ENCODE data around the gene F10. TPM values are rescaled to one million over a fixed set of nuclear protein-coding genes. Genes with fewer than 3 reads are reported as not detected.

Gene F10
- polyA plus RNA-seq, 1 donor from 2014 or later = not detected

GRCh38 chr13:113126265-113127150 lies 3.9 kb downstream of the F10 start:
- H3K79me2 ChIP-seq (replicated peaks; ENCODE audit: insufficient read depth, low read length) = no peaks in the 10 kb centered on the region
- TF ChIP-seq CTCF (IDR thresholded peaks at IDR 0.05; ENCODE audit: poor library complexity, severe bottlenecking) (no peak), TAF1 (IDR thresholded peaks at IDR 0.05; ENCODE audit: low read depth) (no peak), REST (IDR thresholded peaks at IDR 0.05; ENCODE audit: borderline replicate concordance) (no peak), POLR2AphosphoS5 (IDR thresholded peaks at IDR 0.05) (no peak), EZH2 (IDR thresholded peaks at IDR 0.05; ENCODE audit: borderline replicate concordance, insufficient read depth, low read length, poor library complexity, severe bottlenecking) (no peak), MXI1 (conservative IDR thresholded peaks at IDR 0.05; ENCODE audit: poor library complexity, severe bottlenecking) (no peak), SMC3 (conservative IDR thresholded peaks at IDR 0.05; ENCODE audit: poor library complexity) (no peak), EP300 (conservative IDR thresholded peaks at IDR 0.05; ENCODE audit: poor library complexity, severe bottlenecking) (no peak), RAD21 (conservative IDR thresholded peaks at IDR 0.05) (no peak)
- no peak overlapping the region for H3K4me3 ChIP-seq (ENCODE audit: low read length)
- no peaks in the 10 kb centered on the region for H3F3A ChIP-seq (ENCODE audit: insufficient read depth, low read length, poor library complexity, severe bottlenecking)
- H2AFZ ChIP-seq (ENCODE audit: low read depth, low read length) = no peak overlapping the region
- H3K9me2 ChIP-seq (ENCODE audit: insufficient read depth, low read length) = no peaks in the 10 kb centered on the region
- no peak overlapping the region for H3K9ac ChIP-seq (ENCODE audit: low read length)
- no peaks in the 10 kb centered on the region for H3K9me3 ChIP-seq (ENCODE audit: low read length)
- H3K36me3 ChIP-seq (ENCODE audit: insufficient read depth, low read length) = no peaks in the 10 kb centered on the region
- no peaks in the 10 kb centered on the region for H4K20me1 ChIP-seq (ENCODE audit: insufficient read depth)
- no peak overlapping the region for H3K4me2 ChIP-seq (ENCODE audit: low read length)
- no peaks in the 10 kb centered on the region for H3K27me3 ChIP-seq (ENCODE audit: insufficient read depth, low read depth, low read length)
- H3K27ac ChIP-seq (ENCODE audit: low read length) = no peak overlapping the region

DNA sequence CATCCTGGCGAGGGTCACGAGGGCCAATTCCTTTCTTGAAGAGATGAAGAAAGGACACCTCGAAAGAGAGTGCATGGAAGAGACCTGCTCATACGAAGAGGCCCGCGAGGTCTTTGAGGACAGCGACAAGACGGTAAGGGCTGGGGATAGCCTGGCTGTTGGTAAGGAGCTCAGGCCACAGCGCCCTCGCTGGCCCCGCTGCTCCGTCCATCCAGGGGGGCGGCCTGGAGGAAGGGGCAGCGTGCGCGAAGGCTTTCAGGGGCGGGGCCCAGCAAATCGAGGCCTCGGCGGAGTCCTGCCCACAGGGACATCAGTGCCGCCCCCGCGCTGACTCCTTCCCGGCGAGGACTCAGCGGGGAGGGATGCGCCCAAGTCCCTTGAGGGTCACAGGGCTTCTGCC lies 6.9 kb downstream of the F10 start:
- Histone ChIP-seq H2AFZ (ENCODE audit: low read depth, low read length) (no peak overlapping the region), H3K9ac (ENCODE audit: low read length) (no peak overlapping the region), H3F3A (ENCODE audit: insufficient read depth, low read length, poor library complexity, severe bottlenecking) (no peaks in the 10 kb centered on the region), H4K20me1 (ENCODE audit: insufficient read depth) (no peaks in the 10 kb centered on the region), H3K79me2 (replicated peaks; ENCODE audit: insufficient read depth, low read length) (no peaks in the 10 kb centered on the region), H3K27ac (ENCODE audit: low read length) (no peak overlapping the region), H3K4me3 (ENCODE audit: low read length) (no peak overlapping the region), H3K36me3 (ENCODE audit: insufficient read depth, low read length) (no peaks in the 10 kb centered on the region), H3K9me3 (ENCODE audit: low read length) (no peaks in the 10 kb centered on the region), H3K9me2 (ENCODE audit: insufficient read depth, low read length) (no peaks in the 10 kb centered on the region), H3K4me2 (ENCODE audit: low read length) (no peak overlapping the region), H3K27me3 (ENCODE audit: insufficient read depth, low read depth, low read length) (no peaks in the 10 kb centered on the region)
- no peak for TF ChIP-seq CTCF (IDR thresholded peaks at IDR 0.05; ENCODE audit: poor library complexity, severe bottlenecking)
- TF ChIP-seq EZH2 (IDR thresholded peaks at IDR 0.05; ENCODE audit: borderline replicate concordance, insufficient read depth, low read length, poor library complexity, severe bottlenecking) = no peak
- TF ChIP-seq REST (IDR thresholded peaks at IDR 0.05; ENCODE audit: borderline replicate concordance) = no peak
- TF ChIP-seq EP300 (conservative IDR thresholded peaks at IDR 0.05; ENCODE audit: poor library complexity, severe bottlenecking) = no peak
- no peak for TF ChIP-seq TAF1 (IDR thresholded peaks at IDR 0.05; ENCODE audit: low read depth)
- TF ChIP-seq SMC3 (conservative IDR thresholded peaks at IDR 0.05; ENCODE audit: poor library complexity) = no peak
- no peak for TF ChIP-seq MXI1 (conservative IDR thresholded peaks at IDR 0.05; ENCODE audit: poor library complexity, severe bottlenecking)
- no peak for TF ChIP-seq RAD21 (conservative IDR thresholded peaks at IDR 0.05)
- TF ChIP-seq POLR2AphosphoS5 (IDR thresholded peaks at IDR 0.05) = no peak

All from neural cell (in vitro differentiated cells).